GM19397 (cell line): ENCODE results near the gene NDUFA6.
"Not testable (repeated sequence)": the region's sequence is repeated elsewhere in the genome, so short reads cannot be mapped to it uniquely, and the experiment has no call there.

Experiments
- ATAC-seq: cut with Tn5 transposase; IDR thresholded peaks from one replicate; pipeline ENCODE4 v1.9.1; 2021; ENCODE audit warnings: mild to moderate bottlenecking, moderate library complexity; ENCODE audit not compliant: unreplicated experiment

NDUFA6 gene

DNA sequence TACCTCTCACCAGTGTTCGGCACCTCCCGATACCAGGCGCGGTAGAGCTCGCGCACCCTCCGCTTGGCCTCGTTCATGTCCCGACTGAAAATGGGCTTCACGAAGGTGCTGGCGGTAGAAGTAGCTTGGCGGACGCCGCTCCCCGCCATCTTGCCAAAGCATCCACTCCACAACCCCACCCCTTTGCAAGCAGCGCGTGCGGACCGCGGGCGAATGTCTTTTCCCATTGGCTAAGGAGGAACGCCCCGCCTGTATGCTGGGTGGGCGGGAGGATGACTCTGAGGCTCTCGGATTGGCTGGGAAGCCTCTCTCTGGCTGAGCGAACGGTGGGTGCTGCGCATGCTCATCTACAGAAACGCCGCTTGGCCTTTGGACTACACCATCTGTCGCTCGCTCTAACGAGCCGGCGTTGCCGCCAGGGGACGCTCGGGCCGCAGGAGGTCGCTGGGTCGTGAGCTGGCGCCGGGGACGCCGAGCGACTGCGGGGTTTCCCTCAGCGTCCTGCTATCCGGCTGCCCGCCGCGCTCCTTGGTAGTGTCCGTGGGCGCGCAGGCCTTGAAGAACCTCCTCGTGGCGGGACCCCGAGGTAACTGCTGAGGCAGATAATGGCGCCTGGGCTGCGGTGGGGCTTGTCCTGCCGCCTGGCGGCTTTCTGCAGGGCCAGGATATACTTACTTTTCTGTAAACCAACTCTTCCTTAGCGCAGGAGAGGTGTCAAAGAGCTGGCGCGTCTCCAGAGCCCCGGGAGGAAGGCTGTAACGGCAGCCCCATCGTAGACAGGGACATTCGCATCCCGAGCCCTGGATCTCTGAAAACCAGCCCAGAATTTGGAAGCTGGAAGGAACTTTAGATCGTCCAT lies at the start of gene NDUFA6:
Gene NDUFA6 (minus strand): TSS at position 177 of the 859 bp plus-strand sequence. CDS start 28 bp downstream, at position 149.
- ATAC-seq, result peak; percentile 93

DNA sequence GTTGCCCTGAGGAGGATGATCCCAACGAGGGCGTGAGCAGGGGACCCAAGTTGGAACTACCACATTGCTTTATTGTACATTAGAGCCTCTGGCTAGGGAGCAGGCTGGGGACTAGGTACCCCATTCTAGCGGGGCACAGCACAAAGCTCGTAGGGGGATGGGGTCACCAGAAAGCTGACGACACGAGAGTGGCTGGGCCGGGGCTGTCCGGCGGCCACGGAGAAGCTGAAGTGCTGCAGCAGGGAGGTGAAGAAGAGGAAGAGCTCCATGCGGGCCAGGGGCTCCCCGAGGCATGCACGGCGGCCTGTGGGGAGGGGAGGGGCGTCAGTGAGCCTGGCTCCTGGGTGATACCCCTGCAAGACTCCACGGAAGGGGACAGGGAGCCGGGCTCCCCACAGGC lies 49.6 kb upstream of the NDUFA6 start:
- not testable (repeated sequence) for ATAC-seq

DNA sequence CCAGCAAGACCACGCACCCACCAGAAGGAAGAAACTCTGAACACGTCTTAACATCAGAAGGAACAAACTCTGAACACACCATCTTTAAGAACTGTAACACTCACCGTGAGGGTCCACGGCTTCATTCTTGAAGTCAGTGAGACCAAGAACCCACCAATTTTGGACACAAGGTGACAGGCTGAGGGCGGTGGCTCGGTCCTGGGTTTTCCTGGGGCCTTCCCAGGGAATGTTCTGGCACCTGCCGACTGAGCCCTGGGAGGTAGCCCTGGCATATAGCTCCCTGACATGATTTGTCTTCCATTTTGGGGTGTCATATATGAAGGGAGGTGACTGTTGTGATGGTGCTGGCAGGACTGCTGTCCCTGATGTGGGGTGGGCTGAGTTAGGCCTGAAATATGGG lies 48.9 kb upstream of the NDUFA6 start:
- ATAC-seq, result not testable (repeated sequence)

DNA sequence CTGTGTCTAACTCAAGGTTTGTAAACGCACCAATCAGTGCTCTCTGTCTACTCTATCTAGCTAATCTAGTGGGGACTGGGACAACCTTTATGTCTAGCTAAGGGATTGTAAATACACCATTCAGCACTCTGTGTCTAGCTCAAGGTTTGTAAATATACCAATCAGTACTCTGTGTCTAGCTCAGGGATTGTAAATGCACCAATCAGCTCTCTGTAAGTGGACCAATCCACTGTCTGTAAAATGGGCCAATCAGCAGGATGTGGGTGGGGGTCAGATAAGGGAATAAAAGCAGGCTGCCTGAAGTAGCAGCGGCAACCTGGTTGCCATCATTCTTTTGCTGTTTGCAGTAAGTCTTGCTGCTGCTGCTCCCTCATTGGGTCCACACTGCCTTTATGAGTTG lies 48.4 kb upstream of the NDUFA6 start:
- no peak for ATAC-seq

DNA sequence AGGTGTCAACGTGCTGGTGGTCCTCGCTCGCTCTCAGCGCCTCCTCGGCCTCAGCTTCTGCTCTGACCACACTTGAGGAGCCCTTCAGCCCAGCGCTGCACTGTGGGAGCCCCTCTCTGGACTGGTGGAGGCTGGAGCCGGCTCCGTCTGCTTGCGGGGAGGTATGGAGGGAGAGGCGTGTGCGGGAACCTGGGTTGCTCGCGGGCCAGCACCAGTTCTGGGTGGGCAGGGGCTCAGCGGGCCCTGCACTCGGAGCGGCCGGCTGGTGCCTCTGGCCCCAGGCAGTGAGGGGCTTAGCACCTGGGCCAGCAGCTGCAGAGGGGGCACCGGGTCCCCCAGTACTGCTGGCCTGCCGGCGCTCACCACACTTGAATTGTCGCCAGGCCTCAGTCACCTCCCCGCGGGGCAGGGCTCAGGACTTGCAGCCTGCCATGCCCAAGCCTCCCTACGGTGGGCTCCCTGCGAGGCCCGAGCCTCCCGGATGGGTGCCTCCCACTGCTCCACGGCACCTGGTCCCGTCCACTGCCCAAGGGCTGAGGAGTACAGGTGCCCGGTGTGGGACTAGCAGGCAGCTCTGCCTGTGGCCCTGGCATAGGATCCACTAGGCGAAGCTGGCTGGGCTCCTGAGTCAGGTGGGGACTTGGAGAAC lies 47.7 kb upstream of the NDUFA6 start:
- ATAC-seq, result no peak

DNA sequence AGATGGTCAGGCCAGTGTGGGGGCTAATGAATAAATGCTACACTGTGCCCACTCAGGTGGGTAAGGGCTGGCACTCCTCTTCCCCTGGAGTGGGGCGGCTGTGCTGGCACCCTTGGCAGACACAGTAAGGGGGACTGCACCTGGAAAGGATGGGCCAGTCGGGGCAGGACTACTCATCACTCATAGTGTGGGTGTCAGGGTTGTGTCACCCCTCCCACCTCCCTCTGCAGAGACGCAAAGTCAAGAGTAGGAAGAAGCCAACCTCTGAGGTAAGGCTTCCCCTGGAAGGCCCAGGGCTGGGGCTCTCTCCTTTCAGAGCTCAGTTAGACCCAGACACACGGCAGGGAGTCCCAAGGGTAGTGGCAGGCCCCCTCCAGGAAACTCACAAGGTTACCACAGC lies 45.1 kb upstream of the NDUFA6 start:
- ATAC-seq, result not testable (repeated sequence)

DNA sequence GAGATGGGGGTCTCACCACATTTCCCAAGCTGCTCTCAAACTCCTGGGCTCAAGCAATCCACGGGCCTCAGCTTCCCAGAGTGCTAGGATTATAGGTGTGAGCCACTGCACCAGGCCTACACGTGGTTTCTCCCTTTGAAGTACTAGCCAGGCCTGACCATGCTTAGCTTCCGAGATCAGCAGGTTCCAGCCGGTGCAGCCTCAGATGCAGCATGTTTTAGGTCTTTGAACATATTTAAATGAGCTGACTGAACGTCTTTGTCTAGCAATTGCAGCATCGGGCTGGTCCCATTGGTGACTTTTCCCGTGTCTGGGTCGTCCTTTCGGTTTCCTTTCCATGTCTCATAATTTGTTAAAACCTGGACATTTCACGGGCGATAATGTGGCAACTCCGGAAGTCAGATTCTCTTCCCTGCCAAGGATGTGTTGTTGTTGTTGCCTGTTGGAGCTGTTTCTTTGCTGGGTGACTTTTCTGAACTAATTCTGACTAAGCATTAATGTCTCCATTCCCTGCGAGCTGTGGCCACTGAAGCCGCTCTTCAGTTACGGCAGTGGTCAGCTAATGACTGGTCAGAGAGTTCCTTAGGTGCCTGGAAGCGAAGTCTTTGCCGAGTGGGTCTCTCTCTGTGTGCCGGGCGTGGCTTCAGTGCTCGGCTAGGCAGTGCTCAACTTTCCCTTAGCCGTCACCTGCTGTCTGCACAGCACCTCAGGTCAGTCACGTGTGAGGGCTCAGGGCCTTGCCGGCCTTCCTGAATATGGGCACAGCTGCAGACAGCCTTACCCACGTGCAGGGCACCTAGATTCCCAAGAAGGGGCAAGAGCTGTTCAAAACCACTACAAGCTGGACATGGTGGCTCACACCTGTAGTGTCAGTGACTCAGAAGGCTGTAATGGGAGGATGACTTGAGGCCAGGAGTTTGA lies 43.8 kb upstream of the NDUFA6 start:
- ATAC-seq, result no peak

DNA sequence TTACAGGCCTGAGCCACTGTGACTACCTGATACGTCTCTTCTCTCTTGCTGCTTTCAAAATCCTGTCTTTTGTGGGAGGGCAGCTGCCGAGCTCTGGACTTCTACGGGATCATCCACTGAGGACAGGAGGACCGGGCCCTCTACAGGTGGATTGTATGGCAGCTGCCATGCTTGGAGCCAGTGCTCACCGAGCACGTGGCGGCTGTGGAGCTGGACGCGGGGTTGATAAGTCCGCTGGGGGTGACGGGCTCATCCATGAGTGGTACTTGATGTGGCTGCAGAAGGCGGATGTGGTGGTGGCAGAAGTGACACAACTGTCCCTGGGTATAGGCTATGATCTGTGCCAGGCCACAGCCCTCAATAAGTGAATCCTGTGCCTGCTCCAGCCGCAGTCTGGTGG lies 41.9 kb upstream of the NDUFA6 start:
- no peak for ATAC-seq

DNA sequence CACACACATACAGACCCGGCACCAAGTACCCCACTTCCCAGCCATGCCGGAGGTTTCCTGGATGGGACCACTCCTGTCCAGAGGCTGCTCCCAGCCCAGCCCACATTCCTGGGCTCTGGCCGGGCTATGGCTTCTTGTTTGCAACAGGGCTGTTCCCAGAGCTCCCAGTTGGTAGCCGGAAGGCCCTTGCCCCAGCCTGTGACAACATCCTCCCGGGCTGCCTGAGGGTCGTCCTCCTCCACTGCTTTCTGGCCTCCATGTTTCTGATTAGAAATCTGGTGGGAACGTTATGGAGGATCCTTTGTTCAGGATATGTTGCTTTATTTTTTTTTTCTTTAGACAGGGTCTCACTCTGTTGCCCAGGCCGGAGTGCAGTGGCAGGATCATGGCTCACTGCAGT lies 41.0 kb upstream of the NDUFA6 start:
- no peak for ATAC-seq

DNA sequence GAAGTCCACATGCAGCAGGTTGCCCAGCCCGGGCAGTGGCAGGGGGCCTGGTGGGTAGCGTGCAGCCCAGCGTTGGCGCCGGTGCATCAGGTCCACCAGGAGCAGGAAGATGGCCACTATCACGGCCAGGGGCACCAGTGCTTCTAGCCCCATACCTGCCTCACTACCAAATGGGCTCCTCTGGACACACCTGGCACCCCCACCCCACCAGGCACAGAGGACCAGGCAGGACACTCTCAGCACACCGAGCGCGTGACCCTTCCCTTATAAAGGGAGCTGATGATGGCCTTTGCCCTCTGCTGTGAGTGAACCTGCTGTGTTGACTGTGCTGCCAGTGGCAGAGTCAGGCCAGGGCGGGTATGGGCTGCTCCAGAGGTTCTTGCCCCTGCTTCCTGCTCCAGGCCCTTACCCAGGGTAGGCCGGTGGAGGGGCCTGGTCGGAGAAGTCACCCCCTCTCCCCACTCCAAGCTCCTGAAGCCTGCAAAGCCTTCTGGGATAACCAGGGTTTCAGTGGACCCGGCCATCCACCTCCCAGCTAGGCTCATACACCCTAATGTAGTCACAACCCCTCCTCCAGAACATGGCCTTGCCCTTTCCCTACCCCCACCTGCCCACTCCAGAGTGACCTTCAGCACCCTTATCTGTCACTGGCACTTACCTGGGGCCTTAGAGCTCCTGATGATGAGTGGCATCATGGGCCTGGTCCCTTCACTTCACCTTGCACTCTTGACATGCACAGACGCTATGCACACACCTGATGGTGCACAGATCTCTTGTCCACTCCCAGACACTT lies 40.3 kb upstream of the NDUFA6 start, which contains the start of gene CYP2D6:
Gene CYP2D6 (minus strand): TSS at position 172 of the 793 bp plus-strand sequence. CDS start 19 bp downstream, at position 153.
- ATAC-seq, result not testable (repeated sequence)

DNA sequence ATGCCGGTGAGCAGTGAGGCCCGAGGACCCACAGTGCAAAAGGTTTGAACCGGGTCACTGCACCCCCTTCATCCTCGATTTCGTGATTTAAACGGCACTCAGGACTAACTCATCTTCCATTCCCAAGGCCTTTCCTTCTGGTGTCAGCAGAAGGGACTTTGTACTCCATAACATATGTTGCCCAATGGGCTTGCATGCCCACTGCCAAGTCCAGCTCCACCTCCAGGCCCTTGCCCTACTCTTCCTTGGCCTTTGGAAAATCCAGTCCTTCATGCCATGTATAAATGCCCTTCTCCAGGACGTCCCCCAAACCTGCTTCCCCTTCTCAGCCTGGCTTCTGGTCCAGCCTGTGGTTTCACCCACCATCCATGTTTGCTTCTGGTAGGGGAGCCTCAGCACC lies 39.6 kb upstream of the NDUFA6 start:
- ATAC-seq, result not testable (repeated sequence)

DNA sequence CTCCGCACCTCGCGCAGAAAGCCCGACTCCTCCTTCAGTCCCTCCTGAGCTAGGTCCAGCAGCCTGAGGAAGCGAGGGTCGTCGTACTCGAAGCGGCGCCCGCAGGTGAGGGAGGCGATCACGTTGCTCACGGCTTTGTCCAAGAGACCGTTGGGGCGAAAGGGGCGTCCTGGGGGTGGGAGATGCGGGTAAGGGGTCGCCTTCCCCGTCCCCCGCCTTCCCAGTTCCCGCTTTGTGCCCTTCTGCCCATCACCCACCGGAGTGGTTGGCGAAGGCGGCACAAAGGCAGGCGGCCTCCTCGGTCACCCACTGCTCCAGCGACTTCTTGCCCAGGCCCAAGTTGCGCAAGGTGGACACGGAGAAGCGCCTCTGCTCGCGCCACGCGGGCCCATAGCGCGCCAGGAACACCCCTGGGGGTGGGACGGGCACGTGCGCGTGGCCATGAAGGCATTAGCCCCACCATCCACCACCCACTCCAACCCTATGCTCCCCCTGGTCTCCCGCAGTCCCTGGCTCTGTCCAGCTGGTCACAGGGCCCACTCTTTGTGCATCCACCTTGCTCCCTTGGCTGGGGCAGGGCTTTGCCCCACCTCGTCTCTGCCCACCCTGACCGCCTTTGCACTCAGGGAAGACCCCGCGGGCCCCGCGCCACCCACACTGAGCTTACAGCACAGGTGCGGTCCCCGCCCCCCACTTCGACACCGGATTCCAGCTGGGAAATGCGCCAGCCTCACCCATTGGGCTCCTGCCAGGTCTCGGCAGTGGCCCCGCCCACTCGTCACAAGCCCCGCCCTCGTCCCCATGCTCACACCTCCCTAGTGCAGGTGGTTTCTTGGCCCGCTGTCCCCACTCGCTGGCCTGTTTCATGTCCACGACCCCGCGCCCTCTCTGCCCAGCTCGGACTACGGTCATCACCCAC lies 38.5 kb upstream of the NDUFA6 start:
- ATAC-seq, result not testable (repeated sequence)

DNA sequence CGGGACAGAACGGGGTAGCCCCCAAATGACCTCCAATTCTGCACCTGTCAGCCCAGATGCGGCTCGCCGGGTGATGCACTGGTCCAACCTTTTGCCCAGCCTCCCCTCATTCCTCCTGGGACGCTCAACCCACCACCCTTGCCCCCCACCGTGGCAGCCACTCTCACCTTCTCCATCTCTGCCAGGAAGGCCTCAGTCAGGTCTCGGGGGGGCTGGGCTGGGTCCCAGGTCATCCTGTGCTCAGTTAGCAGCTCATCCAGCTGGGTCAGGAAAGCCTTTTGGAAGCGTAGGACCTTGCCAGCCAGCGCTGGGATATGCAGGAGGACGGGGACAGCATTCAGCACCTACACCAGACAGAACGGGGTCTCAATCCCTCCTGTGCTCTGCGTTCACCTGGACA lies 37.4 kb upstream of the NDUFA6 start:
- ATAC-seq, result not testable (repeated sequence)

DNA sequence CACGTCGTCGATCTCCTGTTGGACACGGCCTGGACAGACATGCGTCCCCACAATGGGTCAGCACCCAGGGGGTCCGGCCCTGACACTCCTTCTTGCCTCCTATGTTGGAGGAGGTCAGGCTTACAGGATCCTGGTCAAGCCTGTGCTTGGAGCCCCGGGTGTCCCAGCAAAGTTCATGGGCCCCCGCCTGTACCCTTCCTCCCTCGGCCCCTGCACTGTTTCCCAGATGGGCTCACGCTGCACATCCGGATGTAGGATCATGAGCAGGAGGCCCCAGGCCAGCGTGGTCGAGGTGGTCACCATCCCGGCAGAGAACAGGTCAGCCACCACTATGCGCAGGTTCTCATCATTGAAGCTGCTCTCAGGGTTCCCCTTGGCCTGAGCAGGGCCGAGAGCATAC lies 37.0 kb upstream of the NDUFA6 start:
- no peak for ATAC-seq

DNA sequence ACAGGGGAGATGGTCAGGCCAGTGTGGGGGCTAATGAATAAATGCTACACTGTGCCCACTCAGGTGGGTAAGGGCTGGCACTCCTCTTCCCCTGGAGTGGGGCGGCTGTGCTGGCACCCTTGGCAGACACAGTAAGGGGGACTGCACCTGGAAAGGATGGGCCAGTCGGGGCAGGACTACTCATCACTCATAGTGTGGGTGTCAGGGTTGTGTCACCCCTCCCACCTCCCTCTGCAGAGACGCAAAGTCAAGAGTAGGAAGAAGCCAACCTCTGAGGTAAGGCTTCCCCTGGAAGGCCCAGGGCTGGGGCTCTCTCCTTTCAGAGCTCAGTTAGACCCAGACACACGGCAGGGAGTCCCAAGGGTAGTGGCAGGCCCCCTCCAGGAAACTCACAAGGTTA lies 33.0 kb upstream of the NDUFA6 start:
- not testable (repeated sequence) for ATAC-seq

DNA sequence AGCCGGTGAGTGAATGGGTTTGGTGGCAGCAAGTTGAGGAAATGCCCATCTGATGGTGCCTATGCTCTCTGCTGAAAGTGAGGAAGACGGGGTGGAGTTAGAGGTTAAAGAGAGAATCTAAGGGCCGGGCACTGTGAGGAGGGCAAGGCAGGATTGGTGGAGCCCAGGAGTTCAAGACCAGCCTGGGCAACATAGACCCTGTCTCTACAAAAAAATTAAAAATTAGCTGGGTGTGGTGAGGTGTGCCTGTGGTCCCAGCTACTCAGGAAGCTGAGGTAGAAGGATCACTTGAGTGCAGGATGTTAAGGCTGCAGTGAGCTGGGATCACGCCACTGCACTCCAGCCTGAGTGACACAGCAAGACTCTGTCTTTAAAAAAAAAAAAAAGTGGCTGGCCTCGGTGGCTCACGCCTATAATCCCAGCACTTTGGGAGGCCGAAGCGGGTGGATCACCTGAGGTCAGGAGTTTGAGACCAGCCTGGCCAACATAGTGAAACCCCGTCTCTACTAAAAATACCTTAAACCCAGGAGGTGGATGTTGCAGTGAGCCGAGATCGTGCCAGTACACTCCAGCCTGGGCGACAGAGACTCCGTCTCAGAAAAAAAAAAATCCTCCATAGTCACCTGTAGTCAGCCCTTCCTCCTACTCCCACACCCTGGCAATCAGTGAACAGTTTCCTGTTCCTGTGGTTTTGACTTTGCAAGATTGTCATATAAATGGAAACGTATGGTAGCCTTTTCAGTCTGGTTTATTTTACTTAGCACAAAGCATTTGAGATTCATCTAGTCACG lies 29.9 kb upstream of the NDUFA6 start:
- ATAC-seq, result not testable (repeated sequence)

DNA sequence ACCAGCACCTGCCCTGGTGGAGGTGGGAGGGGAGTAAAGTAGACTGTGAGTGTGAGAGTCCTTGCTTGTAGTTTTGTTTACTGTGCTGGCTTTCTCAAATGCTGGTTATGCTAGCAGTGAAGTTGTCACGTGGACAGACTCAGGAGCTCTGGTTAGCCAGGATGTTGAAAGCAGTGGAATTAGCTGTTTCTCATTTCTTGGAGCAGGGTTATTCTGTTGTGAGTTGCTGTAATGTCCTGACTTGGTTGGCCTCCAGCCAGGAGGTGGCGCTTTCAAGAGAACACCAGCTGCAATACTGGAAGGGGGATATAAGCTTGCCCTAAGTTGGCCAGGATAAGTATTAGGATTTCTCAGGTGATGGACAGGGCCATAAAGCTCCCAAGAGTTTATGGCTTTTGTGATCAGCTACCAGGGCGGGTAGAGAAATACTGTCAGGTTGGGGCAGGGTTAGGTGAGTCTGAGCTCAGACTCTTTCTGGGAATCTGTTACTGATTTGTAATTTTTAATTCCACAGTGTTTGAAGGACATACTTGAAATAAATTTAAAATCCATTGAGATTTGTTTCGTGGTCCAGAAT lies 26.4 kb upstream of the NDUFA6 start:
- no peak for ATAC-seq

DNA sequence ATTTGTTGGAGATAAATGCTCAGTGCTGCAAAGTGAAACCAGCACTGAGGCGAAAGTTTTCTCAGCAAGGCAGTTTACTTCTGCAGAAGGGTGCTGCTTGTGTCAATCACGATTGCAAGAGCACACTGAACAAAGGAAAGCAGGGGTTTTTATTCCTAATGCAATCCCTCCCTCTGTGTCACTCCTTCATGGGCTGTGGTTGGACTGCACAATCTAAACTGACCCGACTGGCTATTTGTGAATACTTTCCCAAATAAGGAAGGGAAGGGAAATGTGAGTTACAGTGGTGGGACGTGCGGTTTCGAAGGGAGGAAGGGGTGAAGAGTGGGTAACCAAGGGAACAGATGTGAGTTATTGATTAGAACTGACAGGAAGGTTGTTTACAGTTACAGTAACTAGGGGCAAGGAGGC lies 24.9 kb upstream of the NDUFA6 start:
- ATAC-seq, result not testable (repeated sequence)
